Measurements from ENCODE around the gene CACHD1. TPM values are rescaled to one million over a fixed set of nuclear protein-coding genes. Genes with fewer than 3 reads are reported as not detected.

The CACHD1 gene
- total and polyA plus RNA-seq, 9 of the 15 experiments (the other 6 are each of a cell fraction or from before 2014, with no cell fraction given): 0.07 TPM; not detected in 8

DNA sequence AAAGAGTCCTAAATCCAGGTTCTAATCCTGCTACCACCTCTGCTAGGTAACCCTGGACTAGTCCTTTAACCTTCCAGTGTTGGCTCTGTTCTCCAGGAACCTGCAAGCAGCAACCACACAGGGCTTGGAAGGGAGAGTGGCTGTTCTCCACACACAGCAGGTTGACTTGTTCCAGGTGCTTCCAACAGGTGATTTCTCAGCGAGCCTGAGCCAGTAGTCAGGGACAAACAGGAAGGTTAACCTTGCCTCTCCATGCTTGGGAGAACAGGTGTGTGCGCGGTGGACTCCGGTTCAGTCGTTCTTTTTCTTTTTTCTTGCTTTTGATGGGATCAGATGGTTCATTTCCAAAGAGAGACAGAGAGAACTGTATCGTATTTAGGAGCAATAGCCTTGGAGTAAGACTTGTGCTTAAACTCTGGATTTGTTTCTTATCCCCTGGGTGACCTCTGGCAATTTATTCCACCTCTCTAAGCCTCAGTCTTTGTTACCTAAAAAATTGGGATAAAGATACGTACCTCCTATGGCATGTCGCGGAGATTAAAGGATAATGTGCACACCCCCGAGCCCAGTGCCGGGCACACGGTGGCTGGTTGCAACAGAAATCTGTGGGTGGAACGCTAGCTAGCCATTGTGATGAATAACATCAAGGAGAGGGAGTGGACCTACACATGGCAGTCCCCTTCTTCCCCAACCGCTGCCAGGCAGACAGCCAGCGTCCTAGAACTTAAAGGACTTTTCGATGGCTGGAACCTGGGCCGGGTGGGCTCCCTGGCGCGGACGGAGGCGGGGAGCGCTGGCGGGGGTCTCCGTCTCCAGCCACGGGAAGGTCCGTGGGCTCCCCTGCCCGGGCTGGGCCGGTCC is 583 bp upstream of the CACHD1 start (continued):
- TF ChIP-seq RBFOX2 (IDR thresholded peaks at IDR 0.05; ENCODE audit: low read depth, low read length): no peak
- TF ChIP-seq E2F3 (CRISPR knock-in tag; IDR thresholded peaks at IDR 0.05): no peak
- TF ChIP-seq ZNF395 (CRISPR knock-in tag; IDR thresholded peaks at IDR 0.05): no peak
- TF ChIP-seq DIDO1 (tag; IDR thresholded peaks at IDR 0.05; ENCODE audit: low read depth): no peak
- TF ChIP-seq HMG20B (CRISPR knock-in tag; IDR thresholded peaks at IDR 0.05): no peak

DNA sequence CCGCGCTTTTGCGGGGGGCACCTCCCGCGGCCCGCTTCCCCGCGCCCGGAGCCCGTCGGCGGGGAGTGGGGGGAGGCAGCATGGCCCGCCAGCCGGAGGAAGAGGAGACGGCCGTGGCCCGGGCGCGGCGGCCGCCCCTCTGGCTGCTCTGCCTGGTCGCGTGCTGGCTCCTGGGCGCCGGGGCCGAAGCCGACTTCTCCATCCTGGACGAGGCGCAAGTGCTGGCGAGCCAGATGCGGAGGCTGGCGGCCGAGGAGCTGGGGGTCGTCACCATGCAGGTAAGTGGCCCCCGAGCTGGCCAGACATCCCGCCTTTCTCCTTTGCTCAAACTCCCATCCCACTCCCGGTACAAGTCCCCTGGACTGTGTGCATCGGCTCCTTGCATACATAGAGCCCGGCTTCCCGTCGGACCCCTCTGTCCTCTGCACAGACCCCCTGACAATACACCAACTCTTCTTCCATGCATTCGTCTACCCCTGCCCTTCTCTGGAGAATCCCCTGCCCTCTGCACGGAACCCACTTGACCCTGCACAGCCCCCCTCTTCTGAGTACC is 812 bp downstream of the CACHD1 start:
- Histone ChIP-seq H3K27me3 (ENCODE audit: control insufficient read depth in 2 of 2, insufficient read depth in 2 of 2, low read length in 2 of 2) (peaks cover 9 to 19% of the 10 kb centered on the region in 2 experiments), H3K79me2 (ENCODE audit: control insufficient read depth, insufficient read depth, low read length) (no peaks in the 10 kb centered on the region), H3K27ac (ENCODE audit: extremely low read depth, low read depth, low read length) (no peak overlapping the region), H2AFZ (ENCODE audit: low read depth, low read length) (no peak overlapping the region), H4K20me1 (replicated peaks; ENCODE audit: control insufficient read depth, insufficient read depth, low read length) (no peaks in the 10 kb centered on the region), H3K9ac (ENCODE audit: insufficient read depth in 1 of 2, low read depth in 2 of 2, low read length in 2 of 2) (no peak overlapping the region), H3K4me1 (replicated peaks in 1 of 2; ENCODE audit: control insufficient read depth in 2 of 2, insufficient read depth in 2 of 2, low read length in 2 of 2) (peaks cover 0 to 10% of the 10 kb centered on the region in 2 experiments; a peak in 2 of 5 replicates), H3K4me3 (no peak overlapping the region), H3K9me1 (ENCODE audit: control insufficient read depth, insufficient read depth, low read length) (no peaks in the 10 kb centered on the region), H3K4me2 (ENCODE audit: insufficient read depth, low read length) (no peak overlapping the region), H3K9me3 (replicated peaks; ENCODE audit: control insufficient read depth, insufficient read depth, low read depth, low read length) (no peaks in the 10 kb centered on the region), H3K36me3 (ENCODE audit: control insufficient read depth, insufficient read depth, low read length) (no peaks in the 10 kb centered on the region)
- no TSS peak for BruUV-seq (replicated peaks)
- no peak for FAIRE-seq
- intact Hi-C loops (cut with micrococcal nuclease) (no loop called here), in situ Hi-C loops (cut with MboI) (no loop called here)
- CTCF ChIA-PET (ENCODE audit: low intra/inter-chr PET ratio): interaction anchor here (0.6 kb wide), 1 partner anchor 1162 kb away, joined by 5 read pairs; no protein-coding TSS in a partner anchor
- no peak for ATAC-seq
- 26% methylated on average over 19 of the region's 43 CpGs for WGBS (ENCODE audit: insufficient coverage, low coverage, missing lambda C conversion rate)
- no peak for DNase-seq (ENCODE audit: extremely low read depth in 1 of 4, low spot score in 3 of 4)
- POLR2A ChIA-PET: no interaction called here
- no peak for TF ChIP-seq TFAM (CRISPR knock-in tag; conservative IDR thresholded peaks at IDR 0.05)
- TF ChIP-seq, protein P1, sequence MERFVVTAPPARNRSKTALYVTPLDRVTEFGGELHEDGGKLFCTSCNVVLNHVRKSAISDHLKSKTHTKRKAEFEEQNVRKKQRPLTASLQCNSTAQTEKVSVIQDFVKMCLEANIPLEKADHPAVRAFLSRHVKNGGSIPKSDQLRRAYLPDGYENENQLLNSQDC (CRISPR knock-in tag; IDR thresholded peaks at IDR 0.05): no peak
- no peak for TF ChIP-seq CHD4 (IDR thresholded peaks at IDR 0.05; ENCODE audit: insufficient read depth, insufficient replicate concordance, low read depth, low read length, poor library complexity, severe bottlenecking)
- no peak for TF ChIP-seq FUS (optimal IDR thresholded peaks at IDR 0.05; ENCODE audit: low read depth, low read length)
- TF ChIP-seq, protein P2, sequence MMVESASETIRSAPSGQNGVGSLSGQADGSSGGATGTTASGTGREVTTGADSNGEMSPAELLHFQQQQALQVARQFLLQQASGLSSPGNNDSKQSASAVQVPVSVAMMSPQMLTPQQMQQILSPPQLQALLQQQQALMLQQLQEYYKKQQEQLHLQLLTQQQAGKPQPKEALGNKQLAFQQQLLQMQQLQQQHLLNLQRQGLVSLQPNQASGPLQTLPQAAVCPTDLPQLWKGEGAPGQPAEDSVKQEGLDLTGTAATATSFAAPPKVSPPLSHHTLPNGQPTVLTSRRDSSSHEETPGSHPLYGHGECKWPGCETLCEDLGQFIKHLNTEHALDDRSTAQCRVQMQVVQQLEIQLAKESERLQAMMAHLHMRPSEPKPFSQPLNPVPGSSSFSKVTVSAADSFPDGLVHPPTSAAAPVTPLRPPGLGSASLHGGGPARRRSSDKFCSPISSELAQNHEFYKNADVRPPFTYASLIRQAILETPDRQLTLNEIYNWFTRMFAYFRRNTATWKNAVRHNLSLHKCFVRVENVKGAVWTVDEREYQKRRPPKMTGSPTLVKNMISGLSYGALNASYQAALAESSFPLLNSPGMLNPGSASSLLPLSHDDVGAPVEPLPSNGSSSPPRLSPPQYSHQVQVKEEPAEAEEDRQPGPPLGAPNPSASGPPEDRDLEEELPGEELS (CRISPR knock-in tag; IDR thresholded peaks at IDR 0.05; ENCODE audit: borderline replicate concordance): no peak
- TF ChIP-seq LARP7 (IDR thresholded peaks at IDR 0.05): no peak
- TF ChIP-seq, protein P3, sequence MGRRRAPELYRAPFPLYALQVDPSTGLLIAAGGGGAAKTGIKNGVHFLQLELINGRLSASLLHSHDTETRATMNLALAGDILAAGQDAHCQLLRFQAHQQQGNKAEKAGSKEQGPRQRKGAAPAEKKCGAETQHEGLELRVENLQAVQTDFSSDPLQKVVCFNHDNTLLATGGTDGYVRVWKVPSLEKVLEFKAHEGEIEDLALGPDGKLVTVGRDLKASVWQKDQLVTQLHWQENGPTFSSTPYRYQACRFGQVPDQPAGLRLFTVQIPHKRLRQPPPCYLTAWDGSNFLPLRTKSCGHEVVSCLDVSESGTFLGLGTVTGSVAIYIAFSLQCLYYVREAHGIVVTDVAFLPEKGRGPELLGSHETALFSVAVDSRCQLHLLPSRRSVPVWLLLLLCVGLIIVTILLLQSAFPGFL (CRISPR knock-in tag; IDR thresholded peaks at IDR 0.05): no peak
- no peak for TF ChIP-seq RUNX1 (IDR thresholded peaks at IDR 0.05; ENCODE audit: low read depth)

Data from K562 (cell line).